Measurements from ENCODE around the gene LRP1B.

The LRP1B gene

DNA sequence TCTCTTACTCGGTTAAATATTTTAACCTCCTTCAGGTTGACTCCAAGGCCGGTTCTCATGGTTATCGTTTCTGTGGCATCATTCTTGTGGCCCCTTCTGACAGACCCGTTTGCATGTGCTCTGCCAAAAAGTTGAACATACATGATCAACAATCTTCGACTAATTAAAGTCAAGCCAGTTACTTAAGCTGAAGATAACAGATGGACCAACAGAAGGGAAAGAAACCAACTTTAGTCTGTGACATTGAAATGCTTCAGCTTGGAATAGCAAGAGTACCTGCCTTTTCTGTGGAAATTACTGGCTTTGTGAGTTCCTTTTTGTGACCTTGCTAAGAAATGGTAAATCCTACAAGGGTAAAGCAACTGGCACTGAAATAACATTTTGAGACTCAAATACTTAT lies 1429.1 kb downstream of the LRP1B start:
- no peaks in the 10 kb centered on the region for H3K36me3 ChIP-seq (ENCODE audit: control insufficient read depth, low read length)
- H3K27ac ChIP-seq (ENCODE audit: low read depth, low read length), result no peak overlapping the region
- TF ChIP-seq, protein P1, sequence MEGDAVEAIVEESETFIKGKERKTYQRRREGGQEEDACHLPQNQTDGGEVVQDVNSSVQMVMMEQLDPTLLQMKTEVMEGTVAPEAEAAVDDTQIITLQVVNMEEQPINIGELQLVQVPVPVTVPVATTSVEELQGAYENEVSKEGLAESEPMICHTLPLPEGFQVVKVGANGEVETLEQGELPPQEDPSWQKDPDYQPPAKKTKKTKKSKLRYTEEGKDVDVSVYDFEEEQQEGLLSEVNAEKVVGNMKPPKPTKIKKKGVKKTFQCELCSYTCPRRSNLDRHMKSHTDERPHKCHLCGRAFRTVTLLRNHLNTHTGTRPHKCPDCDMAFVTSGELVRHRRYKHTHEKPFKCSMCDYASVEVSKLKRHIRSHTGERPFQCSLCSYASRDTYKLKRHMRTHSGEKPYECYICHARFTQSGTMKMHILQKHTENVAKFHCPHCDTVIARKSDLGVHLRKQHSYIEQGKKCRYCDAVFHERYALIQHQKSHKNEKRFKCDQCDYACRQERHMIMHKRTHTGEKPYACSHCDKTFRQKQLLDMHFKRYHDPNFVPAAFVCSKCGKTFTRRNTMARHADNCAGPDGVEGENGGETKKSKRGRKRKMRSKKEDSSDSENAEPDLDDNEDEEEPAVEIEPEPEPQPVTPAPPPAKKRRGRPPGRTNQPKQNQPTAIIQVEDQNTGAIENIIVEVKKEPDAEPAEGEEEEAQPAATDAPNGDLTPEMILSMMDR (IDR thresholded peaks at IDR 0.05; ENCODE audit: low read depth, low read length, poor library complexity, severe bottlenecking), result no peak
- no peak for TF ChIP-seq EZH2phosphoT487 (IDR thresholded peaks at IDR 0.05; ENCODE audit: borderline replicate concordance, low read length)
- no peaks in the 10 kb centered on the region for H3F3A ChIP-seq (ENCODE audit: control insufficient read depth, insufficient read depth)
- no peaks in the 10 kb centered on the region for H3K4me1 ChIP-seq (ENCODE audit: control insufficient read depth, low read length)
- H3K9me3 ChIP-seq (ENCODE audit: control insufficient read depth, insufficient read depth, low read length), result no peaks in the 10 kb centered on the region
- H3K79me2 ChIP-seq (ENCODE audit: control insufficient read depth, low read length), result no peaks in the 10 kb centered on the region
- H3K4me2 ChIP-seq (ENCODE audit: low read length), result no peak overlapping the region
- H4K20me1 ChIP-seq (ENCODE audit: control insufficient read depth, insufficient read depth, low read depth, low read length), result no peaks in the 10 kb centered on the region
- no peaks in the 10 kb centered on the region for H3K9me2 ChIP-seq (replicated peaks; ENCODE audit: control insufficient read depth, low read length)
- H3K27me3 ChIP-seq (ENCODE audit: control insufficient read depth, low read length), result no peaks in the 10 kb centered on the region
- no peak overlapping the region for H3K4me3 ChIP-seq (ENCODE audit: low read length)

DNA sequence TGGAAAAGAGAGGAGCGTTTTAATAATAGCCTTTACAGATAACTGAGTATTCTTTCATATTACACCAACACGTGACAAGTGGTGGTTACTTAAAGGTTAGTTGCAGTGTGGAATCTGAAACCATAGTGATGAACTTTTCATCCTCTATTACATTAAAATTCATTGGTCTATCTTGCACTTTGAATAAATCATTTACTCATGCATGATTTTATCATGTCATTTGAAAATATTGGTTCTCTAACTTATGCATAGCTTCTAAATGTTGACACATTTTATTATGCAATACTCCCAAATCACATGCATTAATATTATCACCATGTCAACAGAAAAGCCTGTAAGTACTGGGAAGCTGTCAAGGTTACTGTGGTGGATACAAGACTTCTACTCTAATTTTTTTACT lies 1432.2 kb downstream of the LRP1B start:
- Histone ChIP-seq H3K4me2 (ENCODE audit: low read length) (no peak overlapping the region), H3K27me3 (ENCODE audit: control insufficient read depth, low read length) (no peaks in the 10 kb centered on the region), H3K9me3 (ENCODE audit: control insufficient read depth, insufficient read depth, low read length) (no peaks in the 10 kb centered on the region), H3K27ac (ENCODE audit: low read depth, low read length) (no peak overlapping the region), H3F3A (ENCODE audit: control insufficient read depth, insufficient read depth) (no peaks in the 10 kb centered on the region), H3K36me3 (ENCODE audit: control insufficient read depth, low read length) (no peaks in the 10 kb centered on the region), H4K20me1 (ENCODE audit: control insufficient read depth, insufficient read depth, low read depth, low read length) (no peaks in the 10 kb centered on the region), H3K79me2 (ENCODE audit: control insufficient read depth, low read length) (no peaks in the 10 kb centered on the region), H3K4me3 (ENCODE audit: low read length) (no peak overlapping the region), H3K9me2 (replicated peaks; ENCODE audit: control insufficient read depth, low read length) (no peaks in the 10 kb centered on the region), H3K4me1 (ENCODE audit: control insufficient read depth, low read length) (no peaks in the 10 kb centered on the region)
- TF ChIP-seq, protein P1 (IDR thresholded peaks at IDR 0.05; ENCODE audit: low read depth, low read length, poor library complexity, severe bottlenecking), result no peak
- TF ChIP-seq EZH2phosphoT487 (IDR thresholded peaks at IDR 0.05; ENCODE audit: borderline replicate concordance, low read length), result no peak

DNA sequence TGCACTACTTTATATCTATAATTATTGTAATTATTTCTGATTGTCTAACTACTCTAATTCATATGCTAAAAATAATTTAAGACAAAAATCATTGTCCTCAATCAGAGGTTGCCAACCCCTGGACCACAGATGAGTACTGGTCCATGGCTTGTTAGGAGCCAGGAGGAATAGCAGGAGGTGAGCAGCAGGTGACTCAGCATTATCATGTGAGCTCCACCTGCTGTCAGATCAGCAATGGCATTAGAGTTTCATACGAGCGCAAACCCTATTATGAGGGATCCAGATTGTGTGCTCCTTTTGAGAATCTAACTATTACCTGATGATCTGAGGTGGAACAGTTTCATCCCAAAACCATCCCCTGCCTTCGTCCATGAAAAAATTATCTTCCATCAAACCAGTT lies 1434.4 kb downstream of the LRP1B start:
- TF ChIP-seq, protein P1 (IDR thresholded peaks at IDR 0.05; ENCODE audit: low read depth, low read length, poor library complexity, severe bottlenecking), result no peak
- no peak for TF ChIP-seq EZH2phosphoT487 (IDR thresholded peaks at IDR 0.05; ENCODE audit: borderline replicate concordance, low read length)
- no peaks in the 10 kb centered on the region for H3F3A ChIP-seq (ENCODE audit: control insufficient read depth, insufficient read depth)
- H3K27me3 ChIP-seq (ENCODE audit: control insufficient read depth, low read length), result no peaks in the 10 kb centered on the region
- H3K4me1 ChIP-seq (ENCODE audit: control insufficient read depth, low read length), result no peaks in the 10 kb centered on the region
- no peak overlapping the region for H3K4me3 ChIP-seq (ENCODE audit: low read length)
- H4K20me1 ChIP-seq (ENCODE audit: control insufficient read depth, insufficient read depth, low read depth, low read length), result no peaks in the 10 kb centered on the region
- H3K9me3 ChIP-seq (ENCODE audit: control insufficient read depth, insufficient read depth, low read length), result no peaks in the 10 kb centered on the region
- no peaks in the 10 kb centered on the region for H3K9me2 ChIP-seq (replicated peaks; ENCODE audit: control insufficient read depth, low read length)
- no peak overlapping the region for H3K4me2 ChIP-seq (ENCODE audit: low read length)
- H3K79me2 ChIP-seq (ENCODE audit: control insufficient read depth, low read length), result no peaks in the 10 kb centered on the region
- no peak overlapping the region for H3K27ac ChIP-seq (ENCODE audit: low read depth, low read length)
- no peaks in the 10 kb centered on the region for H3K36me3 ChIP-seq (ENCODE audit: control insufficient read depth, low read length)

DNA sequence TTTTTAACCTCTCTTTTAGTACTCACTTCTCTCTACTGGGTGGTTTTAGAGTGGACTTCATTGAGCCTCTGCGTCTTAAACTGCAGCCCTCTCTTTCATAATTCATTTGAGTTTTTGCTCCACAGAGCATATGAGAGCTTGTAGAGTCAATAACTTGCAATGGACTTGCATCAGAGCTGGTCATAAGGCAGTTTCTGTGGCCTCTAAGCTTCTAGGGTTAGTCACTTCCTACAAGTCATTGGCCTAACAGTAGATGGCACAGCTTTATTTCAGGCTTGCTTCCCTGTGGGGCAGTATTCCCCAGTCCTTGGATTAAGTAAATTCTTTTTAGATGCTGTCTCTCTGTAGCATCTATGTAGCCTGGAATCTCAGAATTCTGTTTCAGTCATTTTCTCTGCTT lies 1435.7 kb downstream of the LRP1B start:
- Histone ChIP-seq H3K27ac (ENCODE audit: low read depth, low read length) (no peak overlapping the region), H3K36me3 (ENCODE audit: control insufficient read depth, low read length) (no peaks in the 10 kb centered on the region), H3F3A (ENCODE audit: control insufficient read depth, insufficient read depth) (no peaks in the 10 kb centered on the region), H3K4me3 (ENCODE audit: low read length) (no peak overlapping the region), H3K4me1 (ENCODE audit: control insufficient read depth, low read length) (no peaks in the 10 kb centered on the region), H3K9me2 (replicated peaks; ENCODE audit: control insufficient read depth, low read length) (no peaks in the 10 kb centered on the region), H3K9me3 (ENCODE audit: control insufficient read depth, insufficient read depth, low read length) (no peaks in the 10 kb centered on the region), H4K20me1 (ENCODE audit: control insufficient read depth, insufficient read depth, low read depth, low read length) (no peaks in the 10 kb centered on the region), H3K79me2 (ENCODE audit: control insufficient read depth, low read length) (no peaks in the 10 kb centered on the region), H3K27me3 (ENCODE audit: control insufficient read depth, low read length) (no peaks in the 10 kb centered on the region), H3K4me2 (ENCODE audit: low read length) (no peak overlapping the region)
- TF ChIP-seq, protein P1 (IDR thresholded peaks at IDR 0.05; ENCODE audit: low read depth, low read length, poor library complexity, severe bottlenecking), result no peak
- no peak for TF ChIP-seq EZH2phosphoT487 (IDR thresholded peaks at IDR 0.05; ENCODE audit: borderline replicate concordance, low read length)
